ENCODE data around the gene OSER1. TPM values are rescaled to one million over a fixed set of nuclear protein-coding genes. Genes with fewer than 3 reads are reported as not detected.
"Not testable (repeated sequence)": the region's sequence is repeated elsewhere in the genome, so short reads cannot be mapped to it uniquely, and the experiment has no call there.

Gene OSER1
- total RNA-seq, 4 donors from 2014 or later, result 47.6 to 97.3 (median 70.3) TPM

DNA sequence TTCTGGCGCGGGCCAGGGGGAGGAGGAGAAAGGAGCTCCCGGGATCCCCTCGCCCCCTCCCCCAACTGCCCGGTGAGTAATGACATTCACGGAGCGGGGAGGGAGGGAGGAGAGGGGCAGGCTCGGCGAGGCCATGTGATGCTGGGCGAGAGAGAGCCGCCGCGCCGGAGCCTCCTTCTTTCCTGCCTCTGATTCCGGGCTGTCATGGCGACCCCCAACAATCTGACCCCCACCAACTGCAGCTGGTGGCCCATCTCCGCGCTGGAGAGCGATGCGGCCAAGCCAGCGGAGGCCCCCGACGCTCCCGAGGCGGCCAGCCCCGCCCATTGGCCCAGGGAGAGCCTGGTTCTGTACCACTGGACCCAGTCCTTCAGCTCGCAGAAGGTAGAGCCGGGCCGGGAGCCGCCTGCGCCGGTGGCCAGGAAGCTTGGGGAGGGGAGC is 36.6 kb upstream of the OSER1 start, which contains the start of gene GDAP1L1:
Gene GDAP1L1, plus strand, starts transcription at position 178 of the 441 bp plus-strand sequence. Its CDS starts 27 bp downstream, at position 205.
- peaks cover 20% of the 10 kb centered on the region for H3K27me3 ChIP-seq
- H3K27ac ChIP-seq, result no peak within 1 kb of the TSS
- H3K4me3 ChIP-seq, result peak within 1 kb of the TSS in 1 of 2 donors; percentile 44
- TF ChIP-seq EP300 (IDR thresholded peaks at IDR 0.05) (no peak), POLR2A (IDR thresholded peaks at IDR 0.05) (no peak), POLR2AphosphoS5 (IDR thresholded peaks at IDR 0.05) (no peak)
- TF ChIP-seq, protein P1, sequence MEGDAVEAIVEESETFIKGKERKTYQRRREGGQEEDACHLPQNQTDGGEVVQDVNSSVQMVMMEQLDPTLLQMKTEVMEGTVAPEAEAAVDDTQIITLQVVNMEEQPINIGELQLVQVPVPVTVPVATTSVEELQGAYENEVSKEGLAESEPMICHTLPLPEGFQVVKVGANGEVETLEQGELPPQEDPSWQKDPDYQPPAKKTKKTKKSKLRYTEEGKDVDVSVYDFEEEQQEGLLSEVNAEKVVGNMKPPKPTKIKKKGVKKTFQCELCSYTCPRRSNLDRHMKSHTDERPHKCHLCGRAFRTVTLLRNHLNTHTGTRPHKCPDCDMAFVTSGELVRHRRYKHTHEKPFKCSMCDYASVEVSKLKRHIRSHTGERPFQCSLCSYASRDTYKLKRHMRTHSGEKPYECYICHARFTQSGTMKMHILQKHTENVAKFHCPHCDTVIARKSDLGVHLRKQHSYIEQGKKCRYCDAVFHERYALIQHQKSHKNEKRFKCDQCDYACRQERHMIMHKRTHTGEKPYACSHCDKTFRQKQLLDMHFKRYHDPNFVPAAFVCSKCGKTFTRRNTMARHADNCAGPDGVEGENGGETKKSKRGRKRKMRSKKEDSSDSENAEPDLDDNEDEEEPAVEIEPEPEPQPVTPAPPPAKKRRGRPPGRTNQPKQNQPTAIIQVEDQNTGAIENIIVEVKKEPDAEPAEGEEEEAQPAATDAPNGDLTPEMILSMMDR (IDR thresholded peaks at IDR 0.05), result no peak
- ATAC-seq, result no peak
- H3K4me1 ChIP-seq, result peaks cover 0 to 15% (median 8%) of the 10 kb centered on the region in 3 donors
- no peaks in the 10 kb centered on the region for H3K36me3 ChIP-seq
- no peaks in the 10 kb centered on the region for H3K9me3 ChIP-seq
- WGBS, 2 donors (ENCODE audit: low coverage in 1 of 2), result 6% methylated on average over 6 of the region's 32 CpGs; no CpG with 5 or more reads in 1 of the 2 donors

DNA sequence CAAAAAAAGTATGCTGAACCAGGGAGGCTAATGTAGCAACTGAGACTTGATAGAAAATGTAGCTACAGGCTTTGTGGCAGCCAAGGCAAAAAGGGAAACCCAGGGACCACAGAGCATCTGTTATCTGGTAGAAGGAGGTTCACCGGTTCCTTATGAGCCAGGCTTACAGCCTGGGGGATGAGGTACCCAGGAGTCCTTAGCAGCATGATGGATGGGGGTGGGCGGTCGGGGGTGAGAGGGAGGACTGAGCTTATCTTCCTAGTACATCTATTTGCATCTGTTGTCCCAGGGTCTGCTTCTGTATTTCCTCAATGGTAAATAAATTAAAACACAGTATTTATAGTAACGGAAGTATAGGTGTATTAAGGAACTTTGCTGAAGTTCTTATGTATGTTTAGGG is 35.4 kb upstream of the OSER1 start:
- Histone ChIP-seq H3K9me3 (no peaks in the 10 kb centered on the region), H3K36me3 (no peaks in the 10 kb centered on the region), H3K27ac (no peak overlapping the region), H3K27me3 (peaks cover 20% of the 10 kb centered on the region), H3K4me3 (no peak overlapping the region), H3K4me1 (peaks cover 0 to 15% (median 8%) of the 10 kb centered on the region in 3 donors)
- TF ChIP-seq, protein P1 (IDR thresholded peaks at IDR 0.05), result no peak
- TF ChIP-seq POLR2AphosphoS5 (IDR thresholded peaks at IDR 0.05) (no peak), POLR2A (IDR thresholded peaks at IDR 0.05) (no peak), EP300 (IDR thresholded peaks at IDR 0.05) (no peak)
- ATAC-seq, result no peak
- 37 to 57% methylated on average over 1 to 4 of the region's 4 CpGs for WGBS, 2 donors (ENCODE audit: low coverage in 1 of 2)

DNA sequence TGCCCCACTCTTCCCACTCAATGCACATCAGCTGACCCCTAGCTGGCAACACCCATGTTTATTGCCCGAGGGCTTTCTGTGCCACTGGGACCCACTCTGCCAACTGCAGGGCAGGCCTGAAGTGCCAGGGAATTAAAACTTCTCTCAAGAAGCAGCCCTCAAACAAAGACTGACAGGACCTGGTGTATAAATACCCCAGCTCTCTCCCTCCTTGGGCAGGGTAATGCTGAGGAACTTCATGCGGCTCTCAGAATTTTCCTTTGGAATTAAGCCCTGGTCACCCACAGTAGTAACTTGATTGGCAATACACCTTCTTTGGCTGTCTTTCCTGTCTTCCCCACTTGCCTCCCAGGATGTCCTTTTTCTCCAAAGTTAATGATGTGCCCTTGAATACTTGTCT is 31.2 kb upstream of the OSER1 start:
- no peak overlapping the region for H3K27ac ChIP-seq
- no peaks in the 10 kb centered on the region for H3K36me3 ChIP-seq
- TF ChIP-seq, protein P1 (IDR thresholded peaks at IDR 0.05), result no peak
- H3K27me3 ChIP-seq, result no peaks in the 10 kb centered on the region
- peaks cover 0 to under 1% (median 0%) of the 10 kb centered on the region in 3 donors for H3K4me1 ChIP-seq
- H3K9me3 ChIP-seq, result no peaks in the 10 kb centered on the region
- ATAC-seq, result no peak
- H3K4me3 ChIP-seq, result no peak overlapping the region
- 83 to 100% methylated on average over 1 of the region's 2 CpGs for WGBS, 2 donors (ENCODE audit: low coverage in 1 of 2)

DNA sequence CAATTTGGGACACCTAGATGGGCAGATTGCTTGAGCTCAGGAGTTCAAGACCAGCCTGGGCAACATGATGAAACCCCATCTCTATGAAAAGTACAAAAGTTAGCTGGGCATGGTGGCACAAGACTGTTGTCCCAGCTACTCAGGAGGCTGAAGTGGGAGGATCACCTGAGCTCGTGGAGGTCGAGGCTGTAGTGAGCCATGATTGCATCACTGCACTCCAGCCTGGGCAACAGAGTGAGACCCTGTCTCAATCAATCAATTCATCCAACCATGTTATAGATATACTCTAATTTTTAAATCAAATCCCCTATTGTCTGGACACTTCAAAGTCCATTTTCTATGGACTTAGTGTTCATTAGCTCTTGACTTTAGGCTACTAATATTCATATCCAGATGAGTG is 26.3 kb upstream of the OSER1 start:
- not testable (repeated sequence) for H3K36me3 ChIP-seq, H3K9me3 ChIP-seq, ATAC-seq, H3K4me3 ChIP-seq, H3K4me1 ChIP-seq, H3K27me3 ChIP-seq, H3K27ac ChIP-seq
- WGBS, 2 donors (ENCODE audit: low coverage in 1 of 2), result 67 to 95% methylated on average over 1 to 2 of the region's 2 CpGs

DNA sequence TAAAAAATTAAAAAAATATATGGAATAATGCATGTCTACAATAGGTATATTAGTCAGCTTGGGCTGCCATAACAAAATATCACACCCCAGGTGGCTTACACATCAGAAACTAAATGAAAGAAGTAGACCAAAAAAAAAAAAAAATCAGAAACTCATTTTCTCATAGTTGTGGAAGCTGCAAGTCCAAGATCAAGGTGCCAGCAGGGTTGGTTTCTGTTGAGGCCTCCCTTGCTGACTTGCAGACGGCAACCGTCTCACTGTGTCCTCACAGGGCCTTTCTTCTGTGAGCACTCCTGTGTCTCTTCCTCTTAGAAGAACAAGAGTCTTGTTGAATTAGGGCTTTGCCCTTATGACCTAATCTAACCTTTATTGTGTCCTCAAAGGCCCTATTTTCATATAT is 25.1 kb upstream of the OSER1 start:
- no peaks in the 10 kb centered on the region for H3K4me1 ChIP-seq
- H3K4me3 ChIP-seq, result no peak overlapping the region
- H3K9me3 ChIP-seq, result no peaks in the 10 kb centered on the region
- TF ChIP-seq, protein P1 (IDR thresholded peaks at IDR 0.05), result no peak
- TF ChIP-seq EP300 (IDR thresholded peaks at IDR 0.05), result no peak
- TF ChIP-seq POLR2A (IDR thresholded peaks at IDR 0.05), result no peak
- no peak for TF ChIP-seq POLR2AphosphoS5 (IDR thresholded peaks at IDR 0.05)
- WGBS, 2 donors (ENCODE audit: low coverage in 1 of 2), result 93 to 94% methylated on average over 2 of the region's 2 CpGs
- H3K36me3 ChIP-seq, result no peaks in the 10 kb centered on the region
- H3K27me3 ChIP-seq, result no peaks in the 10 kb centered on the region
- H3K27ac ChIP-seq, result no peak overlapping the region
- ATAC-seq, result no peak

All from gastroesophageal sphincter (tissue), 4 donors.